Activated naive CD4-positive, alpha-beta T cell treated with anti-CD3 and anti-CD28 coated beads, Interleukin-2, amount 50 U/mL, for 16 hours (primary cell): Measurements from ENCODE around the gene KCNJ14.

Experiments used
- DNase-seq: peaks from one replicate; pipeline ENCODE4 v3.0.0-alpha.2; 2020

KCNJ14 gene

GRCh38 chr19:48510421-48511268 is 55.3 kb downstream of the KCNJ14 start:
- peak; percentile 75 for DNase-seq

- peak; percentile 43 for DNase-seq
These were observed 56.0 kb downstream of the KCNJ14 start for GRCh38 chr19:48511321-48511731.

- DNase-seq = peak; percentile 78
These were observed 56.6 kb downstream of the KCNJ14 start, which contains the start of gene LMTK3 for GRCh38 chr19:48511800-48512503. Gene LMTK3 (minus strand): TSS chr19:48511835. CDS start chr19:48511576, 259 bp downstream.

DNA sequence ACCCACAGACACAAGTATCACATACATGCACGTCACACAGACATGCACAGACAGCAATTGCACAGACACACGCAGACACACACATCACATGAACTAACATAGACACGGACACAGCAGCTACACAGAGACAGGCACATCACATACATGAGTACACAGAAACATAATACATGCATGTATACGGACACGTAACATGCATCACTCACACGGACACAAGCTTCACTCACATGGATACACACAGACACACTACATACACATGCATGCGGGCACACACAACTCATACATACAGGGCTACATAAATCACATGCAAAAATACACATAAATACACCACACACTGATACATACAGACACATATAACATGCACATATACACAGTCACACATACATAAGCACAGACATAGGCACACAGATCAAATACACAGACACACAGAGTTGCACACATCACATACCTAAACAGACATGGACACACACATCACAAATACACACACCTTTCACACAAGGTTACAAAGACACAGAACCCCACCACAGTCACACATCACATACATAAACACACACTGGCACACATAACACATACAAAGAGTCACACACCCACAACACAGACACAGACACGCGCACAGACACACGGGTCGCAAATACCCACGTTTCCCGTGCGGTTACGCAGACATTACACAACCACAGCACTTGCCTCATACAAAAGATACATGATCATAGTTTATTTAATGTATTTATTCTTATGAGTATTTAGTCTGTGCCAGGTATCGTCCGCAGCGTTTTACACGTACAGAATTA is 57.3 kb downstream of the KCNJ14 start:
- no peak for DNase-seq

DNA sequence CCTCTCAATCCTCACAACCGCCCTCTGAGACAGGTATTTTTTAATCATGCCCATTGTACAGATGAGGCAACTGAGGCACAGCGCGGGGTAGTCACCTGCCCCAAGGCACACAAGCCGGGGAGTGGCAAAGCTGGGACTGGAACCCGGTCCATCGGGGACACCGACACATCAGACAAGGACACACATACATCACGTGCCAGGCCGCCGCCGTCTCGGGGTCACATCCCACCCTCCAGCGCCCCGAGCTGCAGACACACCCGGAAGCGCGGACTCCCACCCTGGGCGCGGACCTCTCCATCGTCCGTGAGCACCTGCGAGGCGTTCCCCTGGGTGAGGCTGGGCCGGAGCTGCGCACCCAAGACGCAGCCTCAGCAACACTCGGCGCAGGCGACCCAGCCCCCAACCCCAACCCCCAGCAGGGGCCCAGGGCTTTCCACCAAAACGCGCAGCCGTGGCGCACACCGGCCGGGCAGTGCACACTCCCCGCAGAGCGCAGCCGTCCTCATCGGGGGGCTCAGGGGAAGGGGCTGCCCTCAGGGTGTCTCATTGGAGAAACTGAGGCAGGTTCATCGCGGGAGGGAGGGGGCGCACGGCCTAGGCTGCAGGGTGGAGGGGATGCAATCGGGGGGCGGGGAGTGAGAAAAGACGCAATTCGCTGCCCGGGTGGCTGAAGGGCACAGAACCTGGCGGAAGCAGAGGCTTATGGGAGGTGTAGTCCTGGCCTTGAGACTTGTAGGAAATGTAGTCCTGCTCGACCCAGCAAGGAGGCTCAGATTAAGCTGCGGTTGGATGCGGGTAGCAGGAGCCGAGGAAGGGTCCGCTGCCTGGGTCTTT is 58.1 kb downstream of the KCNJ14 start:
- peak; percentile 78 for DNase-seq

DNA sequence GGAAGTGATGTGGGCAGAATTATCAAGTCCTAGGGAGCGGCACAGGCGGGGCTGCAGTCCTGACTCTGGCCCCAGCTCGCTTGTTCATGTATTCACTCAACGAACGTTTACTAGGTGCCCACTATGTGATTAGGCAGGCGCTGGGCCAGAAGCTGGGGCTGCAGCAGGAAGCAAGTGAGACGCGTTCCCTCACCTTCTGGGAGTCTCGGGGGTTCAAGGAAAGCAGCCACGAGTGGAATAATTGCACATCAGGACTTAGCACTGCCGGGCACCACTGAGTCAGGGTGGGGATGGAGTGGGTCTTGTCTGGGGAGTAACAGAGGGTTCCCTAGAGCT is 58.7 kb downstream of the KCNJ14 start:
- no peak for DNase-seq

- no peak for DNase-seq
These were observed 61.2 kb downstream of the KCNJ14 start for GRCh38 chr19:48516536-48516935.
